ENCODE measurements around the gene TRIO.

DNA sequence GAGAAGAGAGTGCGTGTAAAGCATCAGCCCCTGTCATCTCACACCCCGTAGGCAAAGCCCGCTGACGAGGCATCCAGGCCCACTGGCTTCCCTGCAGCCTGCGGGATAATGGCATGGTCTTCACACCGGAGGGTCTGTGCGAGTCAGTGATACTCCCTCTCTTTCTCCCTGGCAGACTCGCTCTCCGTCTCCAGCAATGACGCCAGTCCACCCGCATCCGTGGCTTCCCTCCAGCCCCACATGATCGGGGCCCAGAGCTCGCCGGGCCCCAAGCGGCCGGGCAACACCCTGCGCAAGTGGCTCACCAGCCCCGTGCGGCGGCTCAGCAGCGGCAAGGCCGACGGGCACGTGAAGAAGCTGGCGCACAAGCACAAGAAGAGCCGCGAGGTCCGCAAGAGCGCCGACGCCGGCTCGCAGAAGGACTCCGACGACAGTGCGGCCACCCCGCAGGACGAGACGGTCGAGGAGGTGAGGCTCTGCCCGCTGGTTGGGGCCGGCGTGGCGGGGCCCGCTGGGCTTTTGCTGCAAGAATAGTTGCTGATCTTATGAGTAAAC is 317.8 kb downstream of the TRIO start:
- TF ChIP-seq NRF1 (conservative IDR thresholded peaks at IDR 0.05; ENCODE audit: low read depth, low read length), result no peak
- no peak for TF ChIP-seq NKRF (conservative IDR thresholded peaks at IDR 0.05)
- TF ChIP-seq TCF7 (IDR thresholded peaks at IDR 0.05; ENCODE audit: borderline replicate concordance), result no peak
- TF ChIP-seq, protein P1, sequence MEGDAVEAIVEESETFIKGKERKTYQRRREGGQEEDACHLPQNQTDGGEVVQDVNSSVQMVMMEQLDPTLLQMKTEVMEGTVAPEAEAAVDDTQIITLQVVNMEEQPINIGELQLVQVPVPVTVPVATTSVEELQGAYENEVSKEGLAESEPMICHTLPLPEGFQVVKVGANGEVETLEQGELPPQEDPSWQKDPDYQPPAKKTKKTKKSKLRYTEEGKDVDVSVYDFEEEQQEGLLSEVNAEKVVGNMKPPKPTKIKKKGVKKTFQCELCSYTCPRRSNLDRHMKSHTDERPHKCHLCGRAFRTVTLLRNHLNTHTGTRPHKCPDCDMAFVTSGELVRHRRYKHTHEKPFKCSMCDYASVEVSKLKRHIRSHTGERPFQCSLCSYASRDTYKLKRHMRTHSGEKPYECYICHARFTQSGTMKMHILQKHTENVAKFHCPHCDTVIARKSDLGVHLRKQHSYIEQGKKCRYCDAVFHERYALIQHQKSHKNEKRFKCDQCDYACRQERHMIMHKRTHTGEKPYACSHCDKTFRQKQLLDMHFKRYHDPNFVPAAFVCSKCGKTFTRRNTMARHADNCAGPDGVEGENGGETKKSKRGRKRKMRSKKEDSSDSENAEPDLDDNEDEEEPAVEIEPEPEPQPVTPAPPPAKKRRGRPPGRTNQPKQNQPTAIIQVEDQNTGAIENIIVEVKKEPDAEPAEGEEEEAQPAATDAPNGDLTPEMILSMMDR (IDR thresholded peaks at IDR 0.05 in 2 of 3, conservative IDR thresholded peaks at IDR 0.05 in 1 of 3; ENCODE audit: control insufficient read depth in 2 of 3, extremely low read depth in 1 of 3, insufficient read depth in 1 of 3, low read depth in 3 of 3, low read length in 3 of 3), result no peak
- no peak for TF ChIP-seq POLR2AphosphoS5 (IDR thresholded peaks at IDR 0.05; ENCODE audit: low read length)
- no peak for TF ChIP-seq SMC3 (IDR thresholded peaks at IDR 0.05; ENCODE audit: borderline replicate concordance, low read length)
- no peak for TF ChIP-seq DPF2 (IDR thresholded peaks at IDR 0.05)
- no peak for TF ChIP-seq EP300 (IDR thresholded peaks at IDR 0.05; ENCODE audit: borderline replicate concordance in 1 of 2, control insufficient read depth in 1 of 2, low read depth in 2 of 2, low read length in 2 of 2)
- TF ChIP-seq REST (IDR thresholded peaks at IDR 0.05; ENCODE audit: low read depth, low read length), result no peak
- TF ChIP-seq MLLT1 (IDR thresholded peaks at IDR 0.05), result no peak
